Stimulated activated CD8-positive, alpha-beta memory T cell treated with anti-CD3 and anti-CD28 coated beads, Interleukin-4, amount 100 ng/mL, for 24 hours (primary cell): ENCODE measurements around the gene WASHC2A.
"Not testable (repeated sequence)": the region's sequence is repeated elsewhere in the genome, so short reads cannot be mapped to it uniquely, and the experiment has no call there.

ENCODE experiments used
- DNase-seq: peaks from one replicate; pipeline ENCODE4 v3.0.0-alpha.2; 2020; ENCODE audit warnings: low read depth

WASHC2A gene

DNA sequence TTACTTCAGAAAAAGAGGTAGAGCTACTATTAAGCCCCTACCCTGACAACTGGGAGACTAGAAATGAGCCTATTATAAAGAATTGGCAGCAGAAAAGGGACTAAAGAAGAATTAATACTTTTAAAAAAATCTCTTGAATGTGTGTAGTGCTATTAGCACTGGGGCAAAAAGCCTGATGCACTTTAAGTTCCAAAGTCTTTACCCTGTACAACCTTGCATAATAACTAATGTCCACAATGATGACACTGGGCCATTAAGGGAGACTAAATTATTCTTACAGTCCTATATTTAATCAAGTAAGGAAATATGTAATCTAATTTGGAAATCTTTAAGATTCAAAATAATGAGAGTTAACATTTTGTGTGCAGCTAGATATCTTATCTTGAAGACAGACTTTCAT is 90.1 kb downstream of the WASHC2A start:
- DNase-seq: not testable (repeated sequence)

DNA sequence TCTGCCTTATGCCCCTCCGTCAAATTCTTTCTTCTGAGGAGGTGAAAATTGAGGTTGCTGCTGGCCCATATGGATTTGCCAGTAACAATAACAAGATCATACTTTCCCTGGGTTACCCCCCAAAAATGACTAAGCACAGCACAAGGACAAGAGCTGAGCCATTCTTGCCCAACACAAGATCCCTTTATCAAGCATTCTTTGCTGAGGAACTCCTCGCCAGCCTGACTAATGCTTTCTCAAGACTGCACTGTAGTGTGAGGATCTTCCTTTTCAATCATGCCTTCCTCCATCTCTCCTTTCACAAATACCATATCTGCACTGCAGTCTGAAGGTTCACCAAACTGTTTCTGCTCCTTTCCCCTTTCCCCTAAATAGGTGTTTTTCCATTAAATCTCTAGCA is 92.1 kb downstream of the WASHC2A start:
- not testable (repeated sequence) for DNase-seq

DNA sequence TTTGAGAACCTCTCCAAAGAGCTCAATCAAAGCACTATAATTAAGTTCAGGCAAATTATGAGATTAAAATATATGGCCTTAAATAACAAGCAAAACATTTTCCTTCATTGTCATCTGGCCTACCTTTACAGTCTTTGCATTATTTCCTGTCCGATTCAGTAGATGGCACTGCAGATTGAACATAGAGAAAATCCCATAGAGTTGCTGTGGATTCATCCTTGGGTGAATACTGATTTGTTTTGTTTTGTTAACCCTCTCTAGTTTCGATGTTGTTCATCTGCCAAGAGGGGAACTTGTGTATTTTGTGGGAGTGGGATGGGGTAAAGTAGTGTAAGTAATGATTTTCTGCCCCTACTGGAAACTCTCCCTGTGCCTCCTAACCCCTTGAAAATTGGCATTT is 97.3 kb downstream of the WASHC2A start:
- DNase-seq: not testable (repeated sequence)

DNA sequence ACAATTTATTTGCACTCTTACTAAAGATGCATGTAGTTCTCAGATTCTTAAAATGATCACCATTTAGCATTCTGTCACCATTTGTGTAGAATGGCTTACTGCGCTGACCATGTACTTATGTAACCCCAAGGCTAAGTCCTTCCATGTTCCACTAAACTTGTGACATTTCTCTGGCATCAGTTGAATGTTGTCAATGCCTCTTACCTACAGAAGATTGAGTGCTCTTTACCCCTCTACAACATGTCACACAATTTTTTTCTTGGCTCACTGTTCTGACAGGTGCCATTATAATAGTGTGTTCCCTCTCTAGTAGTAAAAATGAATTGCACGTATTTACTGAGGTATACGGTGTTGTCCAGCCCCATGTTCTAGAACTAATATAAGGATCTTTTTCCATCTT is 100.1 kb downstream of the WASHC2A start:
- DNase-seq: not testable (repeated sequence)

DNA sequence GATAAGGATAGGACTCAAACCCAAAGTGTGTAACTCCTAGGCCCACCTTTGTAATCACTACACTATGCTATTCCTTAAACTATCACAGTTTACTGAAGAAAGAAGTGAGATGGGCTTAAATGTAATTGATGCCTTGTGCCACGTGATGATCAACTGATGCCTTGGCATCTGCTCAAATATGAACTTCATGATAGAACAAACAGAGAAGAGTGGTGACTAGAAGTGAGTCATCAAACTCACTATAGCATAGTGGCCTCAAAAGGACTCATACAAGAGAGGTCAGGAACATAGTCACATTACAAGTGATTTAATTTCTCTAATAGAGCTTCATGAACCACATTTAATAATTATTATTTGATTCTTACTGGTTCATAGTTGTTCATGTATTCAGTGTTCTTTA is 101.8 kb downstream of the WASHC2A start:
- not testable (repeated sequence) for DNase-seq

DNA sequence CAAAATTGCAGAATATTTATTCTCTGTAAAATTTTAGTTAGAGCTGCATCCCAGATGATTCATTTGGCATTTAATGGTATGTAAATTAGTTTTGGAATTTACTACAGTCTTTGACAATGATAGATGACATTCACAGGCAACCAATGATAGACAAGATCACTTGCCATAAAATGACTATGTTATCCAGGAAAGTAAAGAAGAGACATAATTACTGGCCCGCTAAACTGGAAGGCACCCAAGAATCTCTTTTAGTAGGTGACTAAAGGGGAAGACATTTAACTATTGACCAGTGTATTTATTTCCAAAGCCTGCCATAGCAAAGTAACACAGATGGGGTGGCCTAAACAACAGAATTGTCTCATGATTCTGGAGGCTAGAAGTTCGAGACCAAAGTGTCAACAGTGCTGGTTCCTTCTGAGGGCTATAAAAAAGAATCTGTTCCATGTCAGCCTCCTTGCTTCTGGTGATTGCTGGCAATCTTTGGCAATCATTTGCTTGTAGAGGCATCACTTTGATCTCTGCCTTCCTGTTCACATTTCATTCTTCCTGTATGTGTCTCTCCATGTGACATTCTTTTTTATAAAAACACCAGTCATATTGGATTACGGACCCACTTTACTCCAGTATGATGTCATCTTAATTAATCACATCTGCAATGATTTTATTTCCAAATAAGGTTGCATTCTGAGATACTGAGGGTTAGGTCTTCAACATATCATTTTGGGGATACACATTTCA is 107.2 kb downstream of the WASHC2A start:
- not testable (repeated sequence) for DNase-seq
